Measurements from ENCODE around the gene DCTN2. TPM values are rescaled to one million over a fixed set of nuclear protein-coding genes. Genes with fewer than 3 reads are reported as not detected.

Gene DCTN2
- total RNA-seq, 4 donors from 2014 or later: 161 to 326 (median 229) TPM

DNA sequence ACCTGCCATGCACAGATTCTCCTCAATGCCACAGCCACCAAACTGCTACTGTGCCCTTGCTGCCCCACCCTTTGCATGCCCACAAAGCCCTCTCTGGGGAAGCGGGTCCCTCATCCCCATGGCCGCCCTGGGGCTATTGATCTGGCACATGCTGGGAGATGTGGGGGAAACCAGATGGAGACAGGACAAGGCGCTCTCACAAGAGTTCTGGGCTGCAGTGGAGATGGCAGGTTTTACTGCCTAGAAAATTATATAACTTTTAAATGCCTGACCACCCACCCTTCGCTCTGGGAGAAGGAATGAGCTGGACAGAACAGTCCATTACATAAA, 33.4 kb upstream of the DCTN2 start:
- no peaks in the 10 kb centered on the region for H3K9me3 ChIP-seq
- no peak for DNase-seq
- H3K27me3 ChIP-seq: no peaks in the 10 kb centered on the region
- no peaks in the 10 kb centered on the region for H3K4me1 ChIP-seq
- TF ChIP-seq, protein P1, sequence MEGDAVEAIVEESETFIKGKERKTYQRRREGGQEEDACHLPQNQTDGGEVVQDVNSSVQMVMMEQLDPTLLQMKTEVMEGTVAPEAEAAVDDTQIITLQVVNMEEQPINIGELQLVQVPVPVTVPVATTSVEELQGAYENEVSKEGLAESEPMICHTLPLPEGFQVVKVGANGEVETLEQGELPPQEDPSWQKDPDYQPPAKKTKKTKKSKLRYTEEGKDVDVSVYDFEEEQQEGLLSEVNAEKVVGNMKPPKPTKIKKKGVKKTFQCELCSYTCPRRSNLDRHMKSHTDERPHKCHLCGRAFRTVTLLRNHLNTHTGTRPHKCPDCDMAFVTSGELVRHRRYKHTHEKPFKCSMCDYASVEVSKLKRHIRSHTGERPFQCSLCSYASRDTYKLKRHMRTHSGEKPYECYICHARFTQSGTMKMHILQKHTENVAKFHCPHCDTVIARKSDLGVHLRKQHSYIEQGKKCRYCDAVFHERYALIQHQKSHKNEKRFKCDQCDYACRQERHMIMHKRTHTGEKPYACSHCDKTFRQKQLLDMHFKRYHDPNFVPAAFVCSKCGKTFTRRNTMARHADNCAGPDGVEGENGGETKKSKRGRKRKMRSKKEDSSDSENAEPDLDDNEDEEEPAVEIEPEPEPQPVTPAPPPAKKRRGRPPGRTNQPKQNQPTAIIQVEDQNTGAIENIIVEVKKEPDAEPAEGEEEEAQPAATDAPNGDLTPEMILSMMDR (IDR thresholded peaks at IDR 0.05): no peak
- TF ChIP-seq POLR2A (IDR thresholded peaks at IDR 0.05): no peak
- no peak overlapping the region for H3K4me3 ChIP-seq
- H3K36me3 ChIP-seq: no peaks in the 10 kb centered on the region
- H3K27ac ChIP-seq: no peak overlapping the region

DNA sequence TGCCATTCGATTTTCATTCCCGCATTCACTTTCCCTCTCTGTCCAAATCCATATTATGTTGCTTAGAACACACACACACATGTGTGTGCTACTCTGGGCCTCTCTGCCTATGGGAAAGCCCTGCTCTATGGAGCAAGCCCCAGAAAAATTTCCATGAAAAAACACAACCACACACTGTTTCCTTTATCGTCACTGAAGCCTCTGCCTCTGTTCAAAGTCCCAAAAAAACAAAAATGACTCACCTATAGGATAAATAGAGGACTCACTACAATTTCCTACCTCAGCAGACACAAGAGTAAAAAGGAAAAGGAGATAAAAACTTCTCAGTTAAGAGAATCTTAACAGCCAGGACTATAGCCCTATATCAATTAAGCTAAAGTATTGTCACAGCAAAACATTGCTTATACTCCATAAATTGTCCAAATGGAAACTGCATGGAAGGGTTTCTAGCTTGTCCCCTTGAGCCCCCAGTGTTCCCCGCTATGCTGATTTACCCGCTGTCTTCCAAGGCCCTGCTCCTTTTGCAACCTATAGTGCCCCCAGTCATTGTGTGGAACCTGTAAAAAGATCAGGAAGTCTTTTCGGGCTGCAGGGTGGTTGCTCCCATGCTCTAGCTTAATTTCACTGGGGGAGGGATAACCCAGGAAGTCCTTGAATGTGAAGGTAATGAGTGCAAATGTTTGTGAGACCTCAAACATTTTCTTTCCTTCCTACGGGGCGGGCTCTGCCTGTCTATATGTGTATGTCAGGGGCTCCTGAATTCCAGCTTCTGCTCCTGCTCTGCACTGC, 32.9 kb upstream of the DCTN2 start:
- Histone ChIP-seq H3K9me3 (no peaks in the 10 kb centered on the region), H3K4me3 (no peak overlapping the region), H3K27ac (no peak overlapping the region), H3K36me3 (no peaks in the 10 kb centered on the region), H3K4me1 (no peaks in the 10 kb centered on the region), H3K27me3 (no peaks in the 10 kb centered on the region)
- no peak for TF ChIP-seq POLR2A (IDR thresholded peaks at IDR 0.05)
- no peak for DNase-seq

DNA sequence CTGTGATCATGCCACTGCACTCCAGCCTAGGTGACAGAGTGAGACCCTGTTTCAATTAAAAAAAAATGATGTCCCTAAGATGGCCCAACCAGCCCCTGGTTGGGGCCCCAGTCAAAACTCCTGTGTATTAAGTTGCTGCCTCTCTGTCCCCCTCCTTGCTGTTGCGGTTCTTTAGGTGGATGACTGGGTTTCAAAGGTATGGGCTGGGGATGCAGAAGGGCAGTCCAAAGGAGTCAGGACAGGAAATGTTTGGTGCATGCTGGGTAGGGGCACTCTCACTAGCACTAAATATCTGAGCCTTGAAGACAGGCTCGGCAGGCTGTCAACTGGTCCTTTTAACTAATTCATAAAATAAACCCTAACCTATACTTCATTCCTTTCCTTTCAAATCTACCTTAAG, 32.0 kb upstream of the DCTN2 start:
- no peaks in the 10 kb centered on the region for H3K27me3 ChIP-seq
- no peaks in the 10 kb centered on the region for H3K9me3 ChIP-seq
- DNase-seq: no peak
- H3K27ac ChIP-seq: no peak overlapping the region
- H3K36me3 ChIP-seq: no peaks in the 10 kb centered on the region
- no peaks in the 10 kb centered on the region for H3K4me1 ChIP-seq
- TF ChIP-seq, protein P1 (IDR thresholded peaks at IDR 0.05): no peak
- no peak for TF ChIP-seq POLR2A (IDR thresholded peaks at IDR 0.05)
- H3K4me3 ChIP-seq: no peak overlapping the region

DNA sequence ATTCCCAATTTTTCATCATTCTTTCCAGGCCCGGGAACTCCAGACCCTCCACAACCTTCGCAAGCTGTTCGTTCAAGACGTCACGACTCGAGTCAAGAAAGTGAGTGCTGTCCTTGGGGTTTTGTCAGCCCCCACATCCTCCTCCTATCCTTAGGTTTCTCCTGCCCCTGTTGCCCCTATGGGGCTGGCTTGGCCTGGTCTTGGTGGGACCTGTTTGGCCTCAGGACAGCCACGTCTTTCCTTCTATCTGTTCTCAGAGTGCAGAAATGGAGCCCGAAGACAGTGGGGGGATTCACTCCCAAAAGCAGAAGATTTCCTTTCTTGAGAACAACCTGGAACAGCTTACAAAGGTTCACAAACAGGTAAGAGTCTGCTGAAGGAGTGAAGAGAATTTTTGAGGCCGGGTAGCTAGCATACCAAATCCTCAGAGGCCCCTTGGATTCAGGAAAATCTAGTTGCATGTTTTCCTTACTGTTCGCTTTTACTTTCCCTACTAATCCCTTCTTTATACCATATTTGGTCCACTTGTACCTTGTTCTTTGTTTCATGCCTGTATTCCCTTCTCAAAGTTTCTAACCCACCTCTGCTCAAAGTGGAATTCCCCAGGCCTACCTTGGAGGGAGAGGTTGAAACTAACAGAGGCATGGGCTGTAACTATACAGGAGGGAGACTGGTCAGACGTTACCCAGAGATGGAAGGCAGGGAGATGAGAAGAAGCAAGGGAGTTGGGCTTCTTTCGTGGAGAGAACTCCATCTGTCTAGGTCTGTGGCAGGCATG, 31.2 kb upstream of the DCTN2 start:
- Histone ChIP-seq H3K27me3 (no peaks in the 10 kb centered on the region), H3K27ac (no peak overlapping the region), H3K4me1 (no peaks in the 10 kb centered on the region), H3K4me3 (no peak overlapping the region), H3K36me3 (no peaks in the 10 kb centered on the region), H3K9me3 (no peaks in the 10 kb centered on the region)
- TF ChIP-seq, protein P1 (IDR thresholded peaks at IDR 0.05): no peak
- TF ChIP-seq POLR2A (IDR thresholded peaks at IDR 0.05): no peak
- no peak for DNase-seq

DNA sequence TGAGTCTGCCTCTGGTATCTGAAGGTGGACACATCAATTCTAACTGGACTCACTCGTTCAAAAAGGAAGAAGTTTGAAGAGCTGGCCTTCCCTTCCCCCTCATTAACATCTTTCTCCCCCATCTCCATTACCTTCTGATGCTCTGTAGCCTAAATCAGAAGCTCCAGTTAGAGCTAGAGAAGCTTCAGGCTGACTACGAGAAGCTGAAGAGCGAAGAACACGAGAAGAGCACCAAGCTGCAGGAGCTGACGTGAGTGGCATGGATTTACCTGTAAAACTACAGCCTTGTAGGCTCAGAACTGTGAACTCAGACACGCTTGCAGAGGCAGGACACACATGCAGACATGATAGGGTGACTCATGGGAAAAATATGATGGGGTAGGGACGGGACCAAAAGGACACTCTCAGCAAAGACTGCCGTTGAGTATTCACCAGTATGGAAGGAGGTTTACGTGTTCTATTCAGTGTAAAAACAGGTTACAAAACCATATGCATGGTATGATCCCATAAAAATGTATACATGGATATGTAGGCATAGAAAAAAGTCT, 29.7 kb upstream of the DCTN2 start:
- no peak overlapping the region for H3K27ac ChIP-seq
- H3K9me3 ChIP-seq: no peaks in the 10 kb centered on the region
- H3K4me3 ChIP-seq: no peak overlapping the region
- H3K36me3 ChIP-seq: no peaks in the 10 kb centered on the region
- no peaks in the 10 kb centered on the region for H3K4me1 ChIP-seq
- DNase-seq: no peak
- H3K27me3 ChIP-seq: no peaks in the 10 kb centered on the region
- no peak for TF ChIP-seq POLR2A (IDR thresholded peaks at IDR 0.05)
- TF ChIP-seq, protein P1 (IDR thresholded peaks at IDR 0.05): no peak

All from Peyer's patch (tissue), 4 donors.